Panc1 (cell line): Measurements from ENCODE around the gene CYP3A5. TPM values are rescaled to one million over a fixed set of nuclear protein-coding genes. Genes with fewer than 3 reads are reported as not detected.

ENCODE experiments used
- ATAC-seq: fragments of 200-7000 bp; cut with Tn5 transposase; 2 replicates; pipeline ENCODE4 v1.9.1; 2020; ENCODE audit warnings: mild to moderate bottlenecking, moderate library complexity
- BruUV-seq: library from RNA; stranded (reverse); fragments of 400-500 nt; replicated peaks from 2 replicates; lab custom pipeline; 2021; lab: Mats Ljungman, UMichigan
- CTCF ChIA-PET: fragments of 300-600 bp; sonication (Branson Sonifier 250); formaldehyde crosslinking; loops from one replicate; lab custom pipeline; 2022; ENCODE audit warnings: antibody characterized with exemption; lab: Charles Lee
- POLR2A ChIA-PET: fragments of 300-600 bp; sonication (Branson Sonifier 250); formaldehyde crosslinking; loops from one replicate; lab custom pipeline; 2022; ENCODE audit warnings: antibody characterized with exemption; lab: Charles Lee
- DNase-seq: peaks from one replicate; pipeline ENCODE4 v3.0.0-alpha.2; 2010; ENCODE audit warnings: low read depth, low spot score
- H3K27ac ChIP-seq: 2 replicates; pipeline ENCODE4 v1.5.1; 2011; ENCODE audit warnings: mild to moderate bottlenecking, low read length, inconsistent platforms
- H3K27me3 ChIP-seq: fragments of 200-500 bp; sonication (Bioruptor generic); 2 replicates; pipeline ENCODE4 v1.6.0; 2014; ENCODE audit warnings: low read length, inconsistent platforms; ENCODE audit not compliant: control insufficient read depth, insufficient read depth
- H3K36me3 ChIP-seq: fragments of 200-500 bp; sonication (Bioruptor generic); 2 replicates; pipeline ENCODE4 v1.5.1; 2014; ENCODE audit warnings: inconsistent platforms, mild to moderate bottlenecking, low read length, moderate library complexity; ENCODE audit not compliant: control insufficient read depth, insufficient read depth
- H3K4me1 ChIP-seq: 2 replicates; pipeline ENCODE4 v1.5.1; 2011; ENCODE audit warnings: inconsistent platforms, mild to moderate bottlenecking, low read length, moderate library complexity; ENCODE audit not compliant: control insufficient read depth, insufficient read depth
- H3K4me3 ChIP-seq, 2 experiments: 2 replicates each; pipeline ENCODE4 v1.5.1; 2011 to 2012; ENCODE audit warnings: low read depth in 2 of 2, low read length in 2 of 2, mild to moderate bottlenecking in 2 of 2, inconsistent platforms in 1 of 2, moderate library complexity in 1 of 2
- H3K9me3 ChIP-seq: fragments of 200-500 bp; sonication (Bioruptor generic); 2 replicates; pipeline ENCODE4 v1.5.1; 2014; ENCODE audit warnings: low read depth, mild to moderate bottlenecking, inconsistent platforms, low read length, moderate library complexity; ENCODE audit not compliant: control insufficient read depth, insufficient read depth
- POLR2AphosphoS5 ChIP-seq: IDR thresholded peaks from 2 replicates; pipeline ENCODE4 v1.6.1; 2012; ENCODE audit warnings: mild to moderate bottlenecking, low read depth, low read length, moderate library complexity
- REST ChIP-seq, 2 experiments: IDR thresholded peaks; 2 replicates each; pipeline ENCODE4 v1.6.1; 2011 to 2012; ENCODE audit warnings: low read depth in 2 of 2, control low read depth in 1 of 2, low read length in 1 of 2, mild to moderate bottlenecking in 1 of 2, moderate library complexity in 1 of 2; ENCODE audit not compliant: insufficient read depth in 1 of 2
- SIN3A ChIP-seq: IDR thresholded peaks from 2 replicates; pipeline ENCODE4 v1.6.1; 2012; ENCODE audit warnings: low read depth, mild to moderate bottlenecking, low read length, moderate library complexity, borderline replicate concordance; ENCODE audit not compliant: insufficient read depth
- TCF7L2 ChIP-seq: IDR thresholded peaks from 2 replicates; pipeline ENCODE4 v1.6.1; 2011; ENCODE audit warnings: mild to moderate bottlenecking, low read depth, low read length, inconsistent platforms
- in situ Hi-C: cut with HindIII; loops from 2 replicates; pipeline ENCODE4 v1.10.0; 2016; ENCODE audit warnings: low sequenced_read_pairs, low pct_unique_long_range_greater_than_20kb
- intact Hi-C: fragments of 100-400 bp; cut with micrococcal nuclease; formaldehyde crosslinking; loops from one replicate; pipeline ENCODE4 v1.10.0; 2022; ENCODE audit not compliant: unreplicated experiment
- total RNA-seq: library from RNA; stranded (reverse); gene quantifications from one replicate; pipeline ENCODE4 v1.2.1, GENCODE V29; 2021; ENCODE audit not compliant: unreplicated experiment
- TF ChIP-seq, protein P1 (sequence below): fragments of 450-650 bp; IDR thresholded peaks from 2 replicates; pipeline ENCODE4 v1.5.1; 2017; ENCODE audit warnings: mild to moderate bottlenecking

The CYP3A5 gene
- total RNA-seq, 1 experiment from 2014 or later, result 0.31 TPM

DNA sequence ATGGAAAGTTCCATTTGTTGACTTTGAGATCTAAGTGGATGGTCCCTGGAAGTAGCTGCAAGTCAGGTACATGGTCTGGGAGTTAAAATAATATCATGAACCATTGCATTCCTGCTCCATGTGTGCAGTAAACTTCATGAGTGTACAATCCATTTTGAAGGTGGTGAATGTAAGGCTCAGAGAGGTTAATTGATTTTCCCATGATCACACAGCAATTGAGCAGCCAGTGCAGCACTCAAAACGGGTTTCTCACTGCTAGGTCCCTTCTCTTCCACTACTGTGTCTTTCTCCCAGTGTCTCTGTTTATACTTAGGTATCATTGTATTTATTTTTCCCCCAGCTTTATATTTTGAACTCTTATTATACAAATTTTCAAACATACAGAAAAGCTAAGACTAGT, 53.1 kb downstream of the CYP3A5 start:
- intact Hi-C loops (no loop called here), in situ Hi-C loops (no loop called here)
- DNase-seq, result no peak
- H3K27ac ChIP-seq, result no peak overlapping the region
- H3K9me3 ChIP-seq, result no peaks in the 10 kb centered on the region
- H3K4me3 ChIP-seq, result no peak overlapping the region
- CTCF ChIA-PET, result no interaction called here
- POLR2A ChIA-PET, result no interaction called here
- H3K4me1 ChIP-seq, result no peaks in the 10 kb centered on the region
- no TSS peak for BruUV-seq
- ATAC-seq, result no peak
- H3K27me3 ChIP-seq, result no peaks in the 10 kb centered on the region
- H3K36me3 ChIP-seq, result peaks cover 17% of the 10 kb centered on the region
- no peak for TF ChIP-seq REST (IDR thresholded peaks at IDR 0.05; ENCODE audit: insufficient read depth in 1 of 2, low read depth in 2 of 2, low read length in 1 of 2)
- no peak for TF ChIP-seq POLR2AphosphoS5
- TF ChIP-seq SIN3A, result no peak
- TF ChIP-seq, protein P1, sequence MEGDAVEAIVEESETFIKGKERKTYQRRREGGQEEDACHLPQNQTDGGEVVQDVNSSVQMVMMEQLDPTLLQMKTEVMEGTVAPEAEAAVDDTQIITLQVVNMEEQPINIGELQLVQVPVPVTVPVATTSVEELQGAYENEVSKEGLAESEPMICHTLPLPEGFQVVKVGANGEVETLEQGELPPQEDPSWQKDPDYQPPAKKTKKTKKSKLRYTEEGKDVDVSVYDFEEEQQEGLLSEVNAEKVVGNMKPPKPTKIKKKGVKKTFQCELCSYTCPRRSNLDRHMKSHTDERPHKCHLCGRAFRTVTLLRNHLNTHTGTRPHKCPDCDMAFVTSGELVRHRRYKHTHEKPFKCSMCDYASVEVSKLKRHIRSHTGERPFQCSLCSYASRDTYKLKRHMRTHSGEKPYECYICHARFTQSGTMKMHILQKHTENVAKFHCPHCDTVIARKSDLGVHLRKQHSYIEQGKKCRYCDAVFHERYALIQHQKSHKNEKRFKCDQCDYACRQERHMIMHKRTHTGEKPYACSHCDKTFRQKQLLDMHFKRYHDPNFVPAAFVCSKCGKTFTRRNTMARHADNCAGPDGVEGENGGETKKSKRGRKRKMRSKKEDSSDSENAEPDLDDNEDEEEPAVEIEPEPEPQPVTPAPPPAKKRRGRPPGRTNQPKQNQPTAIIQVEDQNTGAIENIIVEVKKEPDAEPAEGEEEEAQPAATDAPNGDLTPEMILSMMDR, result no peak
- TF ChIP-seq TCF7L2, result no peak

DNA sequence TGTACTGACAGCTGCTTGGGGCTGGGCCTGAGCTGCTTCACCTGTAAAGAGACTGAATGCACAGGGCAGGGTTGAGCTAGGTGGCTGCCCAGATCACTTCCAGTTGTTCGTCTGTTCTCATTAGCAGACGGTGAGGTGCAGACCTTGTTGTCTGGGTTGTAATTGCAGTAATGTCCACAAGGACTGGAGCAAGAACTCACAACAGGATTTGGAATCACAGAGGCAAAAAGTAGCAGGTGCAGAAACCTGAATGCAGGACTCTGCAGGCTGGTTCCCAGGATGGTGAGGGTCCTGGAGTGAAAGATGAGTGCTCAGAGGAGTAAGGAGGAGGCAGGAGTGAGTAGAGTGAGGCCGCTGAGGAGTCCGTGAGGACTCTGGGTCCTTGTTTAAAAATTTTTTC, 53.8 kb downstream of the CYP3A5 start:
- ATAC-seq (no peak), DNase-seq (no peak)
- no peaks in the 10 kb centered on the region for H3K9me3 ChIP-seq
- BruUV-seq, result no TSS peak
- no peak overlapping the region for H3K27ac ChIP-seq
- H3K4me1 ChIP-seq, result no peaks in the 10 kb centered on the region
- no peaks in the 10 kb centered on the region for H3K27me3 ChIP-seq
- H3K36me3 ChIP-seq, result peaks cover 17% of the 10 kb centered on the region
- TF ChIP-seq REST (IDR thresholded peaks at IDR 0.05; ENCODE audit: insufficient read depth in 1 of 2, low read depth in 2 of 2, low read length in 1 of 2) (no peak), SIN3A (no peak), POLR2AphosphoS5 (no peak), TCF7L2 (no peak)
- TF ChIP-seq, protein P1, result no peak
- POLR2A ChIA-PET, result no interaction called here
- no peak overlapping the region for H3K4me3 ChIP-seq
- intact Hi-C loops, result no loop called here
- in situ Hi-C loops, result no loop called here
- CTCF ChIA-PET, result no interaction called here
